H1 (cell line): ENCODE data around the gene SCYL1. TPM values are rescaled to one million over a fixed set of nuclear protein-coding genes. Genes with fewer than 3 reads are reported as not detected.

ENCODE experiments used
- CTCF ChIA-PET: fragments of 300-600 bp; sonication (Branson Sonifier 250); formaldehyde crosslinking; loops from one replicate; lab custom pipeline; 2021; ENCODE audit not compliant: partially characterized antibody; lab: Charles Lee
- POLR2A ChIA-PET: fragments of 300-600 bp; sonication (Branson Sonifier 250); formaldehyde crosslinking; loops from one replicate; lab custom pipeline; 2021; ENCODE audit warnings: inconsistent platforms; ENCODE audit not compliant: partially characterized antibody; lab: Charles Lee
- DNase-seq, 2 experiments: peaks; one replicate each; pipeline versions ENCODE4 v3.0.0 to v3.0.0-alpha.2; 2010 to 2022; ENCODE audit warnings: low spot score in 2 of 2, low read depth in 1 of 2, mixed read lengths in 1 of 2
- FAIRE-seq: peaks from 2 replicates; lab custom pipeline; 2011; peaks lifted over from hg19 to GRCh38; lab: Jason Lieb, UNC
- H2AFZ ChIP-seq: 2 replicates; pipeline ENCODE4 v1.8.1; 2012; ENCODE audit warnings: low read length, inconsistent platforms
- H2AK5ac ChIP-seq: 2 replicates; pipeline ENCODE4 v1.6.1; 2013; ENCODE audit warnings: low read depth, low read length
- H2BK120ac ChIP-seq: replicated peaks from 2 replicates; pipeline ENCODE3; 2013; ENCODE audit warnings: low read depth, low read length, inconsistent platforms
- H2BK12ac ChIP-seq: 2 replicates; pipeline ENCODE4 v1.6.1; 2013; ENCODE audit warnings: low read depth, low read length
- H2BK15ac ChIP-seq: 2 replicates; pipeline ENCODE4 v1.6.1; 2013; ENCODE audit warnings: low read length
- H2BK20ac ChIP-seq: 2 replicates; pipeline ENCODE4 v1.6.1; 2013; ENCODE audit warnings: low read length
- H2BK5ac ChIP-seq: 2 replicates; pipeline ENCODE4 v1.6.1; 2013; ENCODE audit warnings: low read depth, low read length
- H3K14ac ChIP-seq: 2 replicates; pipeline ENCODE4 v1.6.1; 2013; ENCODE audit warnings: inconsistent platforms; ENCODE audit not compliant: insufficient read length
- H3K18ac ChIP-seq: 2 replicates; pipeline ENCODE4 v1.6.1; 2013; ENCODE audit warnings: low read length; ENCODE audit errors: extremely low read depth
- H3K23ac ChIP-seq: 2 replicates; pipeline ENCODE4 v1.6.1; 2013; ENCODE audit warnings: inconsistent platforms; ENCODE audit not compliant: insufficient read length
- H3K23me2 ChIP-seq: 2 replicates; pipeline ENCODE4 v1.6.1; 2013; ENCODE audit warnings: low read depth, low read length
- H3K27ac ChIP-seq: 2 replicates; pipeline ENCODE4 v1.6.1; 2011; ENCODE audit warnings: low read depth, low read length, inconsistent platforms
- H3K27me3 ChIP-seq, 4 experiments: replicated peaks in 1 of 4; 1 replicate in 1 of 4; 2 replicates in 3 of 4; pipeline versions ENCODE4 v1.6.1 to v1.8.1; 2011 to 2013; ENCODE audit warnings: low read length in 3 of 4, mild to moderate bottlenecking in 3 of 4, inconsistent platforms in 2 of 4, mixed read lengths in 2 of 4, moderate library complexity in 1 of 4; ENCODE audit not compliant: control insufficient read depth in 3 of 4, insufficient read depth in 3 of 4; ENCODE audit errors: extremely low read depth in 1 of 4
- H3K36me3 ChIP-seq, 4 experiments: 2 replicates each; pipeline versions ENCODE4 v1.6.1 to v1.8.1; 2011 to 2013; ENCODE audit warnings: mild to moderate bottlenecking in 4 of 4, low read length in 3 of 4, moderate library complexity in 2 of 4, control low read depth in 1 of 4, inconsistent platforms in 1 of 4; ENCODE audit not compliant: insufficient read depth in 4 of 4, control insufficient read depth in 2 of 4
- H3K4ac ChIP-seq: replicated peaks from 2 replicates; pipeline ENCODE3; 2013; ENCODE audit warnings: low read length, low read depth, mixed read lengths, inconsistent platforms; ENCODE audit not compliant: insufficient read length
- H3K4me1 ChIP-seq, 4 experiments: replicated peaks in 1 of 4; 1 replicate in 1 of 4; 2 replicates in 3 of 4; pipeline versions ENCODE4 v1.6.1 to v1.8.1; 2011 to 2013; ENCODE audit warnings: low read length in 3 of 4, inconsistent platforms in 2 of 4, mixed read lengths in 1 of 4; ENCODE audit not compliant: insufficient read depth in 4 of 4, control insufficient read depth in 3 of 4
- H3K4me2 ChIP-seq, 2 experiments: 2 replicates each; pipeline versions ENCODE4 v1.6.1 to v1.8.1; 2011 to 2013; ENCODE audit warnings: low read depth in 2 of 2, low read length in 2 of 2, control low read depth in 1 of 2, inconsistent platforms in 1 of 2, mild to moderate bottlenecking in 1 of 2; ENCODE audit not compliant: insufficient read depth in 1 of 2
- H3K4me3 ChIP-seq, 4 experiments: fragments of 200-600, 300-600 bp in 1 of 4; sonication (generic), shearing (Covaris generic), sonication (Bioruptor Twin) in 1 of 4; 2 replicates each; pipeline versions ENCODE4 v1.5.1 to v1.8.1; 2011 to 2016; ENCODE audit warnings: low read length in 4 of 4, low read depth in 3 of 4, control low read depth in 2 of 4, inconsistent platforms in 2 of 4, mild to moderate bottlenecking in 2 of 4, mixed read lengths in 1 of 4, moderate library complexity in 1 of 4; ENCODE audit not compliant: insufficient read depth in 2 of 4; ENCODE audit errors: extremely low read depth in 1 of 4
- H3K56ac ChIP-seq: replicated peaks from 2 replicates; pipeline ENCODE3; 2013; ENCODE audit warnings: low read depth, mild to moderate bottlenecking, mixed read lengths, low read length, inconsistent platforms; ENCODE audit not compliant: insufficient read length
- H3K79me1 ChIP-seq: 2 replicates; pipeline ENCODE4 v1.6.1; 2013; ENCODE audit warnings: low read depth, low read length, control low read depth
- H3K79me2 ChIP-seq, 2 experiments: 2 replicates each; pipeline versions ENCODE4 v1.6.1 to v1.8.1; 2012 to 2013; ENCODE audit warnings: low read length in 2 of 2, mild to moderate bottlenecking in 2 of 2, inconsistent platforms in 1 of 2; ENCODE audit not compliant: insufficient read depth in 2 of 2, control insufficient read depth in 1 of 2
- H3K9ac ChIP-seq, 4 experiments: replicated peaks in 1 of 4; 1 replicate in 1 of 4; 2 replicates in 3 of 4; pipeline versions ENCODE4 v1.6.1 to v1.8.1; 2011 to 2013; ENCODE audit warnings: low read depth in 3 of 4, low read length in 3 of 4, control low read depth in 2 of 4, mild to moderate bottlenecking in 2 of 4, moderate library complexity in 2 of 4, inconsistent platforms in 1 of 4; ENCODE audit errors: extremely low read depth in 1 of 4
- H3K9me3 ChIP-seq, 2 experiments: 2 replicates each; pipeline versions ENCODE4 v1.6.1 to v1.8.1; 2012 to 2013; ENCODE audit warnings: mild to moderate bottlenecking in 2 of 2, moderate library complexity in 2 of 2, control low read depth in 1 of 2, inconsistent platforms in 1 of 2, low read depth in 1 of 2, low read length in 1 of 2, mixed read lengths in 1 of 2; ENCODE audit not compliant: insufficient read depth in 2 of 2
- H4K20me1 ChIP-seq, 2 experiments: replicated peaks in 1 of 2; 2 replicates each; pipeline versions ENCODE3 to v1.8.1; 2011 to 2013; ENCODE audit warnings: inconsistent platforms in 2 of 2, low read length in 2 of 2, mild to moderate bottlenecking in 1 of 2; ENCODE audit not compliant: insufficient read depth in 2 of 2, control insufficient read depth in 1 of 2
- H4K5ac ChIP-seq: 2 replicates; pipeline ENCODE4 v1.6.1; 2013; ENCODE audit warnings: low read length, low read depth, mixed read lengths, inconsistent platforms; ENCODE audit not compliant: insufficient read length
- H4K8ac ChIP-seq: 2 replicates; pipeline ENCODE4 v1.8.0; 2013; ENCODE audit warnings: mild to moderate bottlenecking, moderate library complexity, low read length, inconsistent platforms; ENCODE audit not compliant: insufficient read depth; ENCODE audit errors: extremely low read depth
- H4K91ac ChIP-seq: replicated peaks from 2 replicates; pipeline ENCODE3; 2013; ENCODE audit warnings: low read length, mixed read lengths, inconsistent platforms; ENCODE audit not compliant: insufficient read length
- CREB1 ChIP-seq: IDR thresholded peaks from 2 replicates; pipeline ENCODE4 v1.6.1; 2012; ENCODE audit warnings: inconsistent platforms
- E2F6 ChIP-seq: IDR thresholded peaks from 2 replicates; pipeline ENCODE4 v1.6.1; 2012; ENCODE audit warnings: inconsistent platforms
- FOSL1 ChIP-seq: IDR thresholded peaks from 2 replicates; pipeline ENCODE4 v1.6.1; 2011; ENCODE audit warnings: mild to moderate bottlenecking, low read depth, low read length, moderate library complexity; ENCODE audit not compliant: insufficient read depth
- JUND ChIP-seq: IDR thresholded peaks from 2 replicates; pipeline ENCODE4 v1.6.1; 2011; ENCODE audit warnings: mild to moderate bottlenecking, improper control_type of control experiment, low read length
- MAFK ChIP-seq: IDR thresholded peaks from 2 replicates; pipeline ENCODE4 v1.6.1; 2012; ENCODE audit warnings: low read depth, mild to moderate bottlenecking, improper control_type of control experiment, low read length
- RBBP5 ChIP-seq: IDR thresholded peaks from 2 replicates; pipeline ENCODE4 v1.7.1; 2012; ENCODE audit warnings: low read depth, mild to moderate bottlenecking, inconsistent platforms, low read length, moderate library complexity, borderline replicate concordance
- RNF2 ChIP-seq: fragments of 200-900, 300-1000 bp; sonication (generic); IDR thresholded peaks from 2 replicates; pipeline ENCODE4 v1.7.1; 2016; ENCODE audit warnings: borderline replicate concordance, low read depth, mild to moderate bottlenecking, antibody characterized with exemption, low read length; ENCODE audit not compliant: poor library complexity, severe bottlenecking; ENCODE audit errors: missing control alignments
- RXRA ChIP-seq: IDR thresholded peaks from 2 replicates; pipeline ENCODE4 v1.6.1; 2011; ENCODE audit warnings: low read depth, mild to moderate bottlenecking, low read length, moderate library complexity; ENCODE audit not compliant: insufficient read depth
- SRF ChIP-seq: IDR thresholded peaks from 2 replicates; pipeline ENCODE4 v1.6.1; 2011; ENCODE audit warnings: mild to moderate bottlenecking, low read depth, low read length, moderate library complexity
- TBP ChIP-seq: IDR thresholded peaks from 2 replicates; pipeline ENCODE4 v1.6.1; 2011; ENCODE audit warnings: low read depth, low read length, improper control_type of control experiment
- WGBS, 2 experiments: shearing (Covaris generic) in 1 of 2; methylation state at CpG; one replicate each; pipeline versions ENCODE4 v1.1.6 to v1.1.7; 2013 to 2015; ENCODE audit warnings: low lambda C conversion rate in 2 of 2, mixed read lengths in 2 of 2, inconsistent platforms in 1 of 2, low coverage in 1 of 2, missing lambda C conversion rate in 1 of 2; ENCODE audit not compliant: insufficient replicate concordance in 2 of 2, insufficient coverage in 1 of 2, insufficient read length in 1 of 2; ENCODE audit errors: extremely low coverage in 1 of 2, missing lambda C conversion rate in 1 of 2; 5-methylcytosine and 5-hydroxymethylcytosine counted together
- polyA plus RNA-seq, 7 experiments: library from polyadenylated mRNA; depleted of rRNA in 3 of 7; stranded (reverse) in 5 of 7; unstranded in 2 of 7; fragments of >200 nt in 5 of 7; fragments of 200-250 nt in 2 of 7; gene quantifications; 1 replicate in 5 of 7; 2 replicates in 1 of 7; 4 replicates in 1 of 7; pipeline versions ENCODE4 v1.2.1 to v1.2.3, GENCODE V29; 2011 to 2013; ENCODE audit warnings: missing spikeins in 2 of 7, mixed read lengths in 2 of 7
- total RNA-seq: library from RNA; stranded (reverse); fragmentation: NEBNext Ultra II Directional; extraction: Animal tissue kit (Norgen Biotek cat#: 25700); gene quantifications from 2 replicates; pipeline ENCODE4 v1.2.1, GENCODE V29; 2021

The SCYL1 gene
- total and polyA plus RNA-seq, 2 of the 8 experiments (the other 6 are each of a cell fraction or from before 2014, with no cell fraction given) = 59.8 to 77.7 TPM

GRCh38 chr11:65541093-65541982 is 16.5 kb downstream of the SCYL1 start:
- peaks cover 20% of the 10 kb centered on the region for H3K23me2 ChIP-seq
- no peak overlapping the region for H3K14ac ChIP-seq
- peak overlapping the region; percentile 71; the same call in 1 of the 2 replicates for H3K18ac ChIP-seq
- peaks cover 3 to 18% of the 10 kb centered on the region in 2 experiments for H4K20me1 ChIP-seq
- no peak for FAIRE-seq
- H3K9me3 ChIP-seq = no peaks in the 10 kb centered on the region
- peak overlapping the region; percentile 39 for H4K91ac ChIP-seq
- H4K5ac ChIP-seq = no peak overlapping the region
- H3K27me3 ChIP-seq = peaks cover 2 to 46% (median 30%) of the 10 kb centered on the region in 4 experiments
- H3K23ac ChIP-seq = no peak overlapping the region
- H3K4me3 ChIP-seq = peak overlapping the region in 3 of 4 experiments; percentile 41 to 68 (median 50); a peak in 5 of 8 replicates
- 0 out of 2 replicates have a peak overlapping the region, but pooled peaks have one; percentile 27 for H2BK12ac ChIP-seq
- H2AFZ ChIP-seq = no peak overlapping the region
- peak overlapping the region; percentile 78 for H2BK5ac ChIP-seq
- no peaks in the 10 kb centered on the region for H3K79me2 ChIP-seq
- H3K4ac ChIP-seq = no peak overlapping the region
- peak overlapping the region; percentile 64 to 89; a peak in 3 of 4 replicates for H3K4me2 ChIP-seq
- peaks cover 0 to 4% (median 0%) of the 10 kb centered on the region in 4 experiments; a peak in 3 of 8 replicates for H3K36me3 ChIP-seq
- H3K79me1 ChIP-seq = no peaks in the 10 kb centered on the region
- H4K8ac ChIP-seq = no peak overlapping the region; the same call in 1 of the 2 replicates
- H3K9ac ChIP-seq = no peak overlapping the region
- H3K27ac ChIP-seq = no peak overlapping the region
- 0 out of 2 replicates have a peak overlapping the region, but pooled peaks have one; percentile 90 for H2AK5ac ChIP-seq
- WGBS, 2 experiments = 54% methylated on average over 18 of the region's 18 CpGs; no CpG with 5 or more reads in 1 of the 2 experiments
- H2BK15ac ChIP-seq = peak overlapping the region; percentile 72
- no peak overlapping the region for H2BK20ac ChIP-seq
- POLR2A ChIA-PET = interaction anchor here (0.8 to 5.2 kb wide), 18 partner anchors 7 to 119 kb away, joined by 3 to 62 read pairs (median 6); partner anchors contain the start of genes EHBP1L1, FAM89B, MALAT1 and NEAT1
- no peak overlapping the region for H3K56ac ChIP-seq
- H3K4me1 ChIP-seq = peaks cover 0 to 12% (median 2%) of the 10 kb centered on the region in 4 experiments; a peak in 5 of 7 replicates
- CTCF ChIA-PET = interaction anchor here (0.6 to 10.5 kb wide), 35 partner anchors 8 to 381 kb away, joined by 3 to 284 read pairs (median 5); partner anchors contain the start of genes EHBP1L1, FAM89B, KCNK7 and LTBP3
- DNase-seq = no peak
- no peak overlapping the region for H2BK120ac ChIP-seq
- TF ChIP-seq RNF2 = no peak
- TF ChIP-seq JUND = no peak
- TF ChIP-seq CREB1 = no peak
- TF ChIP-seq FOSL1 = no peak
- no peak for TF ChIP-seq RXRA
- TF ChIP-seq TBP = no peak
- no peak for TF ChIP-seq MAFK
- no peak for TF ChIP-seq RBBP5
- TF ChIP-seq SRF = no peak
- TF ChIP-seq E2F6 = no peak
